ENCODE measurements around the gene SHROOM3.

DNA sequence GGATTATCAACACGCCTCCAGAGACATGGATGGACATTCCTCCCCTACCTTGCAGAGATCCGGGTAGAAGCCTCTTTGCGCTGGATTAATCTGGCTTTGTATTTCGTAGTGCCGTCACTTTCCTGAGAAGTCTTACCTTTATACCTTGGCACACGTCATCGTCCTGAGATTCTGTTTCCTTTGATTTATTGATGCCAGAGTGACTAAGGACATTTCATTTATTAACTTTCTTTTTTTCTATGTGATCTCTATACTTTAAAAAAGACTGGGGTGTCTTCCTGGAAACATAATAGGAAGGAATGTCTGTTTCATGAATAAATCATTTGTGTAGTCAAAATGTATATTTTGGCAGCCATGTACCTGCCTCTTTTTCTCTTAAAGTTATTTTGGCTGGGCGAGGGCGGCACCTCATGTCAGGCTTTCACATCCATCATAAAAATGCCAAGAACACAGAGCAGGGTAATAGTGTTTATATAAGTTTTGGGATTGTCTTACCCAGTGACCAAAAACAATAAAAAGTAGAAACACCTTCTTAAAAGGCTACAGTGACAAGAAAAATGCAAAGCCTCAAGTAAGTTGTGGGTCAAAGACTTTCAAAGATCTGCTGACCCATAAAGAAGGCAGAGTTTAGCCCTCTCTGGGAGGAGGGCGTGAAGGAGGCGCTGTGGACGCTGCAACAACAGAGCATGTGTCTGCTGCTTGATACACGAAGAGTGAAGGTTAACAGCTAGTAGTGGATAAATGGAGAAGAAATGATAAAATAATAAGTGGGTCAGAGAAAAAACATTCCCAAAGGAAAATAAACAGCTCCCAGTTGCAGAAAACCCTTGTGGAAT, 124.4 kb downstream of the SHROOM3 start:
- TF ChIP-seq, protein P1, sequence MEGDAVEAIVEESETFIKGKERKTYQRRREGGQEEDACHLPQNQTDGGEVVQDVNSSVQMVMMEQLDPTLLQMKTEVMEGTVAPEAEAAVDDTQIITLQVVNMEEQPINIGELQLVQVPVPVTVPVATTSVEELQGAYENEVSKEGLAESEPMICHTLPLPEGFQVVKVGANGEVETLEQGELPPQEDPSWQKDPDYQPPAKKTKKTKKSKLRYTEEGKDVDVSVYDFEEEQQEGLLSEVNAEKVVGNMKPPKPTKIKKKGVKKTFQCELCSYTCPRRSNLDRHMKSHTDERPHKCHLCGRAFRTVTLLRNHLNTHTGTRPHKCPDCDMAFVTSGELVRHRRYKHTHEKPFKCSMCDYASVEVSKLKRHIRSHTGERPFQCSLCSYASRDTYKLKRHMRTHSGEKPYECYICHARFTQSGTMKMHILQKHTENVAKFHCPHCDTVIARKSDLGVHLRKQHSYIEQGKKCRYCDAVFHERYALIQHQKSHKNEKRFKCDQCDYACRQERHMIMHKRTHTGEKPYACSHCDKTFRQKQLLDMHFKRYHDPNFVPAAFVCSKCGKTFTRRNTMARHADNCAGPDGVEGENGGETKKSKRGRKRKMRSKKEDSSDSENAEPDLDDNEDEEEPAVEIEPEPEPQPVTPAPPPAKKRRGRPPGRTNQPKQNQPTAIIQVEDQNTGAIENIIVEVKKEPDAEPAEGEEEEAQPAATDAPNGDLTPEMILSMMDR (conservative IDR thresholded peaks at IDR 0.05; ENCODE audit: low read depth in 2 of 2), result peak in 1 of 2 experiments; percentile 10; a peak in 1 of 4 replicates
- no peak for TF ChIP-seq EZH2phosphoT487 (IDR thresholded peaks at IDR 0.05; ENCODE audit: unreplicated experiment)
- no peak for TF ChIP-seq POLR2AphosphoS5 (IDR thresholded peaks at IDR 0.05; ENCODE audit: low read depth)
- no peak for TF ChIP-seq EZH2 (IDR thresholded peaks at IDR 0.05; ENCODE audit: low read depth, unreplicated experiment)
- TF ChIP-seq ZNF331 (CRISPR knock-in tag; IDR thresholded peaks at IDR 0.05; ENCODE audit: low read depth), result no peak
- no peak for TF ChIP-seq CREB1 (CRISPR knock-in tag; IDR thresholded peaks at IDR 0.05; ENCODE audit: low read depth)
- TF ChIP-seq, protein P2, sequence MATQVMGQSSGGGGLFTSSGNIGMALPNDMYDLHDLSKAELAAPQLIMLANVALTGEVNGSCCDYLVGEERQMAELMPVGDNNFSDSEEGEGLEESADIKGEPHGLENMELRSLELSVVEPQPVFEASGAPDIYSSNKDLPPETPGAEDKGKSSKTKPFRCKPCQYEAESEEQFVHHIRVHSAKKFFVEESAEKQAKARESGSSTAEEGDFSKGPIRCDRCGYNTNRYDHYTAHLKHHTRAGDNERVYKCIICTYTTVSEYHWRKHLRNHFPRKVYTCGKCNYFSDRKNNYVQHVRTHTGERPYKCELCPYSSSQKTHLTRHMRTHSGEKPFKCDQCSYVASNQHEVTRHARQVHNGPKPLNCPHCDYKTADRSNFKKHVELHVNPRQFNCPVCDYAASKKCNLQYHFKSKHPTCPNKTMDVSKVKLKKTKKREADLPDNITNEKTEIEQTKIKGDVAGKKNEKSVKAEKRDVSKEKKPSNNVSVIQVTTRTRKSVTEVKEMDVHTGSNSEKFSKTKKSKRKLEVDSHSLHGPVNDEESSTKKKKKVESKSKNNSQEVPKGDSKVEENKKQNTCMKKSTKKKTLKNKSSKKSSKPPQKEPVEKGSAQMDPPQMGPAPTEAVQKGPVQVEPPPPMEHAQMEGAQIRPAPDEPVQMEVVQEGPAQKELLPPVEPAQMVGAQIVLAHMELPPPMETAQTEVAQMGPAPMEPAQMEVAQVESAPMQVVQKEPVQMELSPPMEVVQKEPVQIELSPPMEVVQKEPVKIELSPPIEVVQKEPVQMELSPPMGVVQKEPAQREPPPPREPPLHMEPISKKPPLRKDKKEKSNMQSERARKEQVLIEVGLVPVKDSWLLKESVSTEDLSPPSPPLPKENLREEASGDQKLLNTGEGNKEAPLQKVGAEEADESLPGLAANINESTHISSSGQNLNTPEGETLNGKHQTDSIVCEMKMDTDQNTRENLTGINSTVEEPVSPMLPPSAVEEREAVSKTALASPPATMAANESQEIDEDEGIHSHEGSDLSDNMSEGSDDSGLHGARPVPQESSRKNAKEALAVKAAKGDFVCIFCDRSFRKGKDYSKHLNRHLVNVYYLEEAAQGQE (IDR thresholded peaks at IDR 0.05; ENCODE audit: unreplicated experiment), result no peak
- TF ChIP-seq JUNB (IDR thresholded peaks at IDR 0.05; ENCODE audit: unreplicated experiment), result no peak

All from GM23338 (cell line).